Measurements from ENCODE around the gene CELA2B. TPM values are rescaled to one million over a fixed set of nuclear protein-coding genes. Genes with fewer than 3 reads are reported as not detected.

The CELA2B gene
- polyA plus RNA-seq, 1 of the 3 experiments (the other 2 are of a cell fraction), result not detected

DNA sequence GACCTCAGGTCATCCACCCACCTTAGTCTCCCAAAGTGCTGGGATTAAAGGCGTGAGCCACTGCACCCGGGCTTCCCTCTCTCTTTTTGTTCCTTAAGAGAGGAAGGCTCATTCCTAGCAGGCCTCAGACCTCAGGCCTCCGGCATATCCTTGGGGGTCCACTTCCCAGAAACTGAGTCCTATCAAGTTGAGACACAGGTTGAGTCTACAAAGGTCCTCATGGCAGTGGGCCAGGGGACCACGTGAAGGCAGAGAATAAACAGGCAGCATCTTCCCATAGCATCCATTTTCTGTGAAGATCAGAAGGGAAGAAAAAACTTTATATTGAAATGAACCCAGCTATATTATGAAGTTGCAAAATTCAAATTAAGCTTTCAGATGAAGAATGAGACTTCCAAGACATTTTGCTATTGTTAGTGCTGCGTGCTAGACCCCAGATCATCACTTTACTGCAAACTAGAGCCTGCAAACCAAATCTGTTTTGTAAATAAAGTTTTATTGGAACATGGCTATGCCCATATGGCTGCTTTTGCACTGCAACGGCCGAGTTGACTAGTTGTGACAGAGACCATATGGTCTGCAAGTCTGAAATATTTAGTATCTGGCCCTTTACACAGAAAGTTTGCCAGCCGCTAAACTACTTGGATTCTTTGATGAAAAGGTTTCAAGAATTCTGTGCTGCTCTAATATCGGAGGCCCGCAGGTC is 22.9 kb upstream of the CELA2B start:
- Histone ChIP-seq H3K27ac (ENCODE audit: low read depth in 2 of 2, low read length in 1 of 2) (no peak overlapping the region), H3K9me3 (no peaks in the 10 kb centered on the region), H3K4me1 (ENCODE audit: control insufficient read depth in 1 of 2, insufficient read depth in 2 of 2, low read depth in 1 of 2, low read length in 1 of 2) (no peaks in the 10 kb centered on the region), H3K9ac (no peak overlapping the region), H4K20me1 (ENCODE audit: insufficient read depth) (no peaks in the 10 kb centered on the region), H3K79me2 (ENCODE audit: insufficient read depth) (no peaks in the 10 kb centered on the region), H3K4me2 (no peak overlapping the region), H3K36me3 (replicated peaks in 1 of 2; ENCODE audit: control insufficient read depth in 1 of 2, insufficient read depth in 2 of 2, low read length in 1 of 2) (no peaks in the 10 kb centered on the region), H3K9me2 (no peaks in the 10 kb centered on the region), H3K27me3 (ENCODE audit: insufficient read depth) (no peaks in the 10 kb centered on the region), H2AFZ (ENCODE audit: low read depth) (no peak overlapping the region; the same call in 1 of the 2 replicates), H3F3A (replicated peaks; ENCODE audit: insufficient read depth) (peaks cover 3% of the 10 kb centered on the region), H3K4me3 (ENCODE audit: low read depth in 2 of 2, low read length in 1 of 2) (no peak overlapping the region)
- WGBS (ENCODE audit: low lambda C conversion rate), result 89% methylated on average over 10 of the region's 10 CpGs
- POLR2A ChIA-PET, result no interaction called here
- CTCF ChIA-PET, result no interaction called here
- no peak for DNase-seq
- TF ChIP-seq, protein P1, sequence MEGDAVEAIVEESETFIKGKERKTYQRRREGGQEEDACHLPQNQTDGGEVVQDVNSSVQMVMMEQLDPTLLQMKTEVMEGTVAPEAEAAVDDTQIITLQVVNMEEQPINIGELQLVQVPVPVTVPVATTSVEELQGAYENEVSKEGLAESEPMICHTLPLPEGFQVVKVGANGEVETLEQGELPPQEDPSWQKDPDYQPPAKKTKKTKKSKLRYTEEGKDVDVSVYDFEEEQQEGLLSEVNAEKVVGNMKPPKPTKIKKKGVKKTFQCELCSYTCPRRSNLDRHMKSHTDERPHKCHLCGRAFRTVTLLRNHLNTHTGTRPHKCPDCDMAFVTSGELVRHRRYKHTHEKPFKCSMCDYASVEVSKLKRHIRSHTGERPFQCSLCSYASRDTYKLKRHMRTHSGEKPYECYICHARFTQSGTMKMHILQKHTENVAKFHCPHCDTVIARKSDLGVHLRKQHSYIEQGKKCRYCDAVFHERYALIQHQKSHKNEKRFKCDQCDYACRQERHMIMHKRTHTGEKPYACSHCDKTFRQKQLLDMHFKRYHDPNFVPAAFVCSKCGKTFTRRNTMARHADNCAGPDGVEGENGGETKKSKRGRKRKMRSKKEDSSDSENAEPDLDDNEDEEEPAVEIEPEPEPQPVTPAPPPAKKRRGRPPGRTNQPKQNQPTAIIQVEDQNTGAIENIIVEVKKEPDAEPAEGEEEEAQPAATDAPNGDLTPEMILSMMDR (IDR thresholded peaks at IDR 0.05), result no peak
- TF ChIP-seq TAF1 (IDR thresholded peaks at IDR 0.05; ENCODE audit: borderline replicate concordance, low read depth, low read length) (no peak), TCF12 (IDR thresholded peaks at IDR 0.05) (no peak), CHD2 (IDR thresholded peaks at IDR 0.05; ENCODE audit: low read length, partially characterized antibody) (no peak), NFIC (IDR thresholded peaks at IDR 0.05; ENCODE audit: borderline replicate concordance) (no peak), FOXM1 (IDR thresholded peaks at IDR 0.05; ENCODE audit: low read depth) (no peak), GABPA (IDR thresholded peaks at IDR 0.05; ENCODE audit: low read depth) (no peak), ZBTB33 (IDR thresholded peaks at IDR 0.05; ENCODE audit: borderline replicate concordance, low read depth) (no peak), SIN3A (IDR thresholded peaks at IDR 0.05; ENCODE audit: borderline replicate concordance, low read depth, low read length) (no peak), FOSL2 (IDR thresholded peaks at IDR 0.05; ENCODE audit: borderline replicate concordance, low read depth) (no peak), JUND (IDR thresholded peaks at IDR 0.05) (no peak), MXI1 (IDR thresholded peaks at IDR 0.05; ENCODE audit: low read depth, low read length) (no peak), EZH2phosphoT487 (IDR thresholded peaks at IDR 0.05; ENCODE audit: borderline replicate concordance, low read depth) (no peak), GATA2 (CRISPR knock-in tag; IDR thresholded peaks at IDR 0.05) (no peak)
- TF ChIP-seq, protein P2, sequence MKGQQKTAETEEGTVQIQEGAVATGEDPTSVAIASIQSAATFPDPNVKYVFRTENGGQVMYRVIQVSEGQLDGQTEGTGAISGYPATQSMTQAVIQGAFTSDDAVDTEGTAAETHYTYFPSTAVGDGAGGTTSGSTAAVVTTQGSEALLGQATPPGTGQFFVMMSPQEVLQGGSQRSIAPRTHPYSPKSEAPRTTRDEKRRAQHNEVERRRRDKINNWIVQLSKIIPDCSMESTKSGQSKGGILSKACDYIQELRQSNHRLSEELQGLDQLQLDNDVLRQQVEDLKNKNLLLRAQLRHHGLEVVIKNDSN (IDR thresholded peaks at IDR 0.05; ENCODE audit: borderline replicate concordance, low read depth), result no peak

All from SK-N-SH (cell line).